GM19455 (cell line): Measurements from ENCODE around the gene PRSS21.

ENCODE experiments used
- ATAC-seq: cut with Tn5 transposase; IDR thresholded peaks from one replicate; pipeline ENCODE4 v1.9.1; 2021; ENCODE audit not compliant: unreplicated experiment

The PRSS21 gene

GRCh38 chr16:2779978-2780898, 36.8 kb upstream of the PRSS21 start:
- no peak for ATAC-seq

- ATAC-seq, result no peak
Measured at GRCh38 chr16:2782583-2783351, 34.3 kb upstream of the PRSS21 start.

- no peak for ATAC-seq
Measured at GRCh38 chr16:2783581-2784357, 33.3 kb upstream of the PRSS21 start.

GRCh38 chr16:2784358-2785100, 32.5 kb upstream of the PRSS21 start:
- ATAC-seq, result no peak

GRCh38 chr16:2785101-2785991, 31.7 kb upstream of the PRSS21 start:
- no peak for ATAC-seq

GRCh38 chr16:2786061-2786825, 30.8 kb upstream of the PRSS21 start:
- ATAC-seq, result no peak

- no peak for ATAC-seq
Measured at GRCh38 chr16:2786826-2787151, 30.2 kb upstream of the PRSS21 start.

- no peak for ATAC-seq
Measured at GRCh38 chr16:2787406-2787805, 29.6 kb upstream of the PRSS21 start, which contains the start of gene PRSS33. PRSS33 (minus strand) TSS chr16:2787560; CDS start chr16:2786547, 1,013 bp downstream.

- ATAC-seq, result no peak
Measured at GRCh38 chr16:2787961-2788360, 29.1 kb upstream of the PRSS21 start.

- ATAC-seq, result no peak
Measured at GRCh38 chr16:2790631-2791030, 26.4 kb upstream of the PRSS21 start.

- no peak for ATAC-seq
Measured at GRCh38 chr16:2791174-2791573, 25.9 kb upstream of the PRSS21 start.

GRCh38 chr16:2792940-2793339, 24.1 kb upstream of the PRSS21 start:
- no peak for ATAC-seq

- no peak for ATAC-seq
Measured at GRCh38 chr16:2795395-2796143, 21.5 kb upstream of the PRSS21 start.

- ATAC-seq, result no peak
Measured at GRCh38 chr16:2798723-2799204, 18.3 kb upstream of the PRSS21 start.

- no peak for ATAC-seq
Measured at GRCh38 chr16:2799205-2799858, 17.7 kb upstream of the PRSS21 start.

- no peak for ATAC-seq
Measured at GRCh38 chr16:2799859-2800226, 17.2 kb upstream of the PRSS21 start.

- ATAC-seq, result no peak
Measured at GRCh38 chr16:2803545-2804195, 13.4 kb upstream of the PRSS21 start.
